VCaP (cell line): ENCODE results near the gene LORICRIN.

ENCODE experiments used
- H3K27ac ChIP-seq: fragments of 450-650 bp; 2 replicates; pipeline ENCODE4 v1.5.1; 2017
- CTCF ChIP-seq: fragments of 450-650 bp; conservative IDR thresholded peaks from 2 replicates; pipeline ENCODE4 v1.5.1; 2017; ENCODE audit warnings: mild to moderate bottlenecking, moderate library complexity

The LORICRIN gene

DNA sequence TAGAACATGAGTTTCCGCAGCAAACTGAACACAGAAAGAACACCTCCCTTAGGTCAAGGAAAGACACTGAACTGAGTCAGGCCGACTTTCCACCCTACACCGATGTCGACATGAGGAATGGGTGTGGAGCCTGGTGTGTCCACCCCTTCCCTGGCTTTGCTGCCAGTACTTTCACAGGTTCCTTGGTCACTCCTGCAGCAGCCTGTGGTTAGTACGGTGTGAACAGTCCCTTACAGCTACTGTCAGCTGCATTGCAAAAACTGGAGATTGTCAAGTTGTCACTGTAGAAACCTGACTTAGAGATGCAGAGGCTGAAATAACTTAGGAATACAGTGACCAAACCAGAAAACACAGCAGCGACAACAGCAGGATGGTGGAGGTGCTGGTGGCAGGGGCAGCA is 46.2 kb downstream of the LORICRIN start:
- TF ChIP-seq CTCF: no peak
- H3K27ac ChIP-seq: no peak overlapping the region

DNA sequence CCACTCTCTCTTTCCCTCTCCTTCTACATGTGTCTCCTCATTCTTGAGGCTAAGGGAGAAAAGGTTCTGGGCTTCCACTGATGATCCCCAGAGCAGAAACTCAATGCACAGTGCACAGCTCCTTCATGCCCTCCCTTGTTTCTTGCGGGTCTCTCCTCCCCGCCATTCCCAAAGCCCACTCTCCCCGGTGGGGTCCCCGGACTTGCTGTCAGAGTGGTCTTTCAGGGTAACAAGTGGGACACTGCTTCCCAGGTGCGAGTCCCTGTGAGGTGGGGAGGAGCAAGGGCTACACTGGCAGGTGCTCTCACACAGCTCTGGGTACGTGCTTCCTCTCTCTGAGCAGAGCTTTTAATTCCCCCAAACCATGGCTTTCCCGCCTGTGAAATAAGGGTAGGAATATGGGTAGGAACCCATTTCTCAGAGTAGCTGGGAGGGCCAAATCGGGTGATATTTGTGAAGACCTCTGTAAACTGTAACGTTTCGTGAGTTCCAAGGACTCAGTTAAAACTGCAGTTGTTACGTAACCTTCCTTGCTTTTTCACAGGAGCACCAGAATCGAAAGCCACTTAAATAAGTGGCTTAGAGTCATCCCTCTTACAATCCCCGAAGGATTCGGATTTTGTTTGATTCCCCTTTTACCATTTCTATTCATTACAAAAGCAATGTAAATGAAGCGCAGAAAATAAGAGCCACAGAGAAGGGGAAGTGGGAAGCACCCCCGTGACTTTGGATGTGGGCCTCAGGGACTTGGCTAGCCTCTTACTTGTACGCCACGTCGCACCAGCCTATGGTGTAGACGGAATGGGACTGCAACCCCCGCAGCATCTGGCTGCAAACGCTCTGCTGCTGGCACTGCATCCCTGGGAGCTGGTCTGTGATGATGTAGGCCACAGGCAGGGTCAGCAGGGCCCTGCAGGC is 47.1 kb downstream of the LORICRIN start:
- no peak for TF ChIP-seq CTCF
- H3K27ac ChIP-seq: no peak overlapping the region

GRCh38 chr1:153307221-153307600 is 47.7 kb downstream of the LORICRIN start:
- no peak for TF ChIP-seq CTCF
- H3K27ac ChIP-seq: no peak overlapping the region

DNA sequence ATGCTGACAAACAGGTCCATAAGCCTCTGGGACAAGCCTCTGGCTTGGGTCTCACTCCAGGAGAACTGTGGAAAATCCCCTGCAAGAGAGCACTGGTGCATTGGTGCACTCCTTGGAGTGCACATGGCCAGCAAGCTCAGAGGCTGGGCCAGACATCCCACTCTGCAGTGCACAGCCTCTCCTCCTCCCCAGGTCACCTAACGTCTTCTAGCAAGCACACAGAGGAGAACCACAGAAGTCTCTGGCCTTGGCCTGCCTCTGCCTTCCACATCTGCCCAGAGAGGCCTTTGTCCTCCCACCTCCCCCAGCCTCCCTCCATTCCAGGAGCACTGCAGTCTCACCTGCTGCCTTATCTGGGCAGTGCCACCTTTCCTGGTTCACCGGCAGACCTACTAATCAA is 49.1 kb downstream of the LORICRIN start:
- no peak for TF ChIP-seq CTCF
- H3K27ac ChIP-seq: no peak overlapping the region

- no peak for TF ChIP-seq CTCF
- H3K27ac ChIP-seq: no peak overlapping the region
Measured at GRCh38 chr1:153309441-153309840, 50.0 kb downstream of the LORICRIN start.

GRCh38 chr1:153310526-153310925 is 51.0 kb downstream of the LORICRIN start:
- no peak overlapping the region for H3K27ac ChIP-seq
- TF ChIP-seq CTCF: no peak
